ENCODE data around the gene C2orf92.

The C2orf92 gene

GRCh38 chr2:97750017-97750416 is 80.5 kb downstream of the C2orf92 start:
- DNase-seq: no peak

GRCh38 chr2:97751752-97752151 is 82.2 kb downstream of the C2orf92 start:
- DNase-seq: no peak

All from kidney glomerular epithelial cell (primary cell).